NCI-H748 (cell line): Measurements from ENCODE around the gene UBE2E1.

ENCODE experiments used
- DNase-seq: peaks from one replicate; lab custom pipeline; 2025; ENCODE audit not compliant: unreplicated experiment; lab: John Stamatoyannopoulos, UW

Gene UBE2E1

GRCh38 chr3:23819599-23820360, 14.0 kb downstream of the UBE2E1 start:
- DNase-seq, result no peak

- DNase-seq, result no peak
Observed at GRCh38 chr3:23820888-23821287, 15.1 kb downstream of the UBE2E1 start.

- no peak for DNase-seq
Observed at GRCh38 chr3:23821858-23822257, 16.1 kb downstream of the UBE2E1 start.

- no peak for DNase-seq
Observed at GRCh38 chr3:23822559-23822958, 16.8 kb downstream of the UBE2E1 start.

GRCh38 chr3:23823620-23824019, 17.9 kb downstream of the UBE2E1 start:
- DNase-seq, result no peak

- DNase-seq, result no peak
Observed at GRCh38 chr3:23824699-23825444, 19.1 kb downstream of the UBE2E1 start.

GRCh38 chr3:23825802-23826201, 20.0 kb downstream of the UBE2E1 start:
- DNase-seq, result no peak

GRCh38 chr3:23826382-23827064, 20.8 kb downstream of the UBE2E1 start:
- no peak for DNase-seq

- DNase-seq, result no peak
Observed at GRCh38 chr3:23829242-23829934, 23.6 kb downstream of the UBE2E1 start.

- DNase-seq, result no peak
Observed at GRCh38 chr3:23830869-23831484, 25.2 kb downstream of the UBE2E1 start.

- no peak for DNase-seq
Observed at GRCh38 chr3:23831517-23832394, 26.0 kb downstream of the UBE2E1 start.

- DNase-seq, result no peak
Observed at GRCh38 chr3:23832523-23832922, 26.8 kb downstream of the UBE2E1 start.

- no peak for DNase-seq
Observed at GRCh38 chr3:23834082-23834870, 28.5 kb downstream of the UBE2E1 start.

GRCh38 chr3:23835087-23835486, 29.3 kb downstream of the UBE2E1 start:
- no peak for DNase-seq

- DNase-seq, result no peak
Observed at GRCh38 chr3:23835802-23836201, 30.0 kb downstream of the UBE2E1 start.

GRCh38 chr3:23836536-23837230, 30.9 kb downstream of the UBE2E1 start:
- DNase-seq, result no peak

- DNase-seq, result no peak
Observed at GRCh38 chr3:23837286-23837685, 31.5 kb downstream of the UBE2E1 start.

- DNase-seq, result no peak
Observed at GRCh38 chr3:23837691-23838090, 31.9 kb downstream of the UBE2E1 start.
